ENCODE data around the gene SCAMP5.
A peak's percentile ranks its signal among the peaks of the same experiment; 100 is the strongest.

The SCAMP5 gene

DNA sequence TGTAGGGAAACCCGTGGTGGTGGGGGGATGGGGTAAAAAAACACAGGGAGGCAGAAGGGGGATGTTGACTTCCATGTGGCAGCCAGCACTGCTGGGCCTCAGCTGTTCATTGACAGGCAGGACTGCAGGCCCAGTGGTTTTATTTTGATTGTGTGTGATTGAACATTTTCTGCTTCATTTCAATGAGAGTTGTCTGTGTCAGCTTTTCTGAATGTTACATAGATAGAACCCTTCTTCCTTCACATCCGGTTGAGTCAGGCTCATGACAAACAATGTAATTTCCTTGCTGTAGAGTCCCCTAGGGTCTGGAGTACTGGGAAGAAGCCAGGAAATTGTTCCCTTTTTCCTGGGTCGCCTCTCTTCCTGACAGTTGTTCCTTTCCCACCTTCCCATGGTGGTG is 30.6 kb upstream of the SCAMP5 start:
- no peak for DNase-seq (ENCODE audit: low spot score)
- TF ChIP-seq, protein P1, sequence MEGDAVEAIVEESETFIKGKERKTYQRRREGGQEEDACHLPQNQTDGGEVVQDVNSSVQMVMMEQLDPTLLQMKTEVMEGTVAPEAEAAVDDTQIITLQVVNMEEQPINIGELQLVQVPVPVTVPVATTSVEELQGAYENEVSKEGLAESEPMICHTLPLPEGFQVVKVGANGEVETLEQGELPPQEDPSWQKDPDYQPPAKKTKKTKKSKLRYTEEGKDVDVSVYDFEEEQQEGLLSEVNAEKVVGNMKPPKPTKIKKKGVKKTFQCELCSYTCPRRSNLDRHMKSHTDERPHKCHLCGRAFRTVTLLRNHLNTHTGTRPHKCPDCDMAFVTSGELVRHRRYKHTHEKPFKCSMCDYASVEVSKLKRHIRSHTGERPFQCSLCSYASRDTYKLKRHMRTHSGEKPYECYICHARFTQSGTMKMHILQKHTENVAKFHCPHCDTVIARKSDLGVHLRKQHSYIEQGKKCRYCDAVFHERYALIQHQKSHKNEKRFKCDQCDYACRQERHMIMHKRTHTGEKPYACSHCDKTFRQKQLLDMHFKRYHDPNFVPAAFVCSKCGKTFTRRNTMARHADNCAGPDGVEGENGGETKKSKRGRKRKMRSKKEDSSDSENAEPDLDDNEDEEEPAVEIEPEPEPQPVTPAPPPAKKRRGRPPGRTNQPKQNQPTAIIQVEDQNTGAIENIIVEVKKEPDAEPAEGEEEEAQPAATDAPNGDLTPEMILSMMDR (IDR thresholded peaks at IDR 0.05; ENCODE audit: borderline replicate concordance, control extremely low read depth, extremely low read depth, insufficient read depth, missing control alignments), result no peak
- in situ Hi-C loops (cut with MboI; ENCODE audit: low sequenced_read_pairs, unreplicated experiment), result no loop called here

DNA sequence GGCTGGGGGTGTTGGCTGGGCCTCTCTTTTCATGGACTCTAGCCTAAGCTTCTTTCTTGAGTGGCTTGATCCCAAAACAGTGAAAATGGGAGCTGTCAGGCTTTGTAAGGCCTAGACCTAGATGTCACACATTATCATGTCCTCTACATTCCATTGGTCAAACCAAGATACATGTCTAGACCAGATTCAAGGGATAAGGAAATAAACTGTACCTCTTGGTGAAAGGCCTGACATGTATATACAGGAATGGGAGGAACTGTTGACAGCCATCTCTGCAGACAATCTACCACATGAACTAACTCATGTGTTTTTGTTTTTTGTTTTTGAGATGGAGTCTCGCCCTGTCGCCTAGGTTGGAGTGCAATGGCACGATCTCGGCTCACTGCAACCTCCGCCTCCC is 27.7 kb upstream of the SCAMP5 start:
- in situ Hi-C loops (cut with MboI; ENCODE audit: low sequenced_read_pairs, unreplicated experiment), result no loop called here

DNA sequence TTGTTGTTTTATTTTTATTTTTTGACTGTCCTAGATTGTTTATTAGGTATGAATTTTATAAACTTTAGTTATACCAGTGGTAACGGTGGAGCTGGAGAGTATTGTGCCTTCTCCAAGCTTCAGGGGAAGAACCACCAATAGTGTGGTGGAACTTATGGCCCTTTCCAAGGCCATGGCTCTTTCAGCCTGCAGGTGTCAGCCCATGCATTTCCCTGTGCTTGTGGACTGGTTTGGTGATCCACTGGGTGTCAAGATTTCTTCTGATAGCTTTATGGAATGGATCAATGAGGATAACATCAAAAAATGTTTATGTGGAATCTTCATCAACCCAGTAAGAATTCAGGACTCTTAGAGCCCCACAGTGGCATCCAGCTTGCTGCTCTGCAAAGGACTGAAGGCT is 19.2 kb upstream of the SCAMP5 start:
- DNase-seq (ENCODE audit: low spot score), result no peak
- in situ Hi-C loops (cut with MboI; ENCODE audit: low sequenced_read_pairs, unreplicated experiment), result no loop called here
- TF ChIP-seq, protein P1 (IDR thresholded peaks at IDR 0.05; ENCODE audit: borderline replicate concordance, control extremely low read depth, extremely low read depth, insufficient read depth, missing control alignments), result peak; percentile 13

More for the DNA sequence above, 27.7 kb upstream of the SCAMP5 start:
- no peak for DNase-seq (ENCODE audit: low spot score)
- TF ChIP-seq, protein P1 (IDR thresholded peaks at IDR 0.05; ENCODE audit: borderline replicate concordance, control extremely low read depth, extremely low read depth, insufficient read depth, missing control alignments), result no peak

DNA sequence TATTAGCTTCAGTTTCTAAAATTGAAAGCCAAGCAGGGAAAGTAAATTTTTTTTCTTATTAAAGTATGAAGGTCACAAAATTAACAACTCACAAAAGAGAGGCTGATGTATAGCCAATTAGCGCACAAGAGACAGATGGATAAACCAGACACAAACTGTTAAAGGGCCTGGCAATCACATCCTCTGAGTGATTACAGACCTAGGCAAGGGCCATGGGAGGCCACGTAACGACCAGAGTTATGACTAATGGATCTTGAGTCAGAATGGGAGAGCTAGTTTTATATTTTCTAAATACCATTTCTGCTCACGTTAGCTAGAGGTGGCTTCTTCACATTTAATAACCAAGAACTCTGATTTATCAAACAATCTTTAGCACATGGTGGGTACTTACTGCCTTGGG is 17.8 kb upstream of the SCAMP5 start:
- no peak for DNase-seq (ENCODE audit: low spot score)
- in situ Hi-C loops (cut with MboI; ENCODE audit: low sequenced_read_pairs, unreplicated experiment), result no loop called here
- TF ChIP-seq, protein P1 (IDR thresholded peaks at IDR 0.05; ENCODE audit: borderline replicate concordance, control extremely low read depth, extremely low read depth, insufficient read depth, missing control alignments), result no peak

DNA sequence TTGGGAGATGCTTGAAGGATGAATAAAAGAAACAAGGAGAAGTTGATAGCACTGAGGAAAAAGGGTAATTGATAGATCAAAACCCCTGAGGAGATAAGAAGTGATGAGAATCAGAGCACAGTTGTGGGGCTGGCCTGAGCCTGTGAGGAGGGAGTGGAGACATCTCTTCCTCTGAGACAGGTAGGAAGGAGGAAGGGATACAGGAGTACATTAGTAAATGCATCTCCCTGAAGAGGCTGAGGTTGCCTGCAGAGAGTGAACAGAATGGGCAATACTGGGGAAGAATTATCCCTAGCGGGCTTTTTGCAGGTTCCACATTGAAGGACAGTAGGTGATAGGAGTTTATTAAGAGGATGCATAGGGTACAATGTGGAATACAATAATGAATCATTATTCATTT is 17.3 kb upstream of the SCAMP5 start:
- TF ChIP-seq, protein P1 (IDR thresholded peaks at IDR 0.05; ENCODE audit: borderline replicate concordance, control extremely low read depth, extremely low read depth, insufficient read depth, missing control alignments), result no peak
- in situ Hi-C loops (cut with MboI; ENCODE audit: low sequenced_read_pairs, unreplicated experiment), result no loop called here
- DNase-seq (ENCODE audit: low spot score), result no peak

DNA sequence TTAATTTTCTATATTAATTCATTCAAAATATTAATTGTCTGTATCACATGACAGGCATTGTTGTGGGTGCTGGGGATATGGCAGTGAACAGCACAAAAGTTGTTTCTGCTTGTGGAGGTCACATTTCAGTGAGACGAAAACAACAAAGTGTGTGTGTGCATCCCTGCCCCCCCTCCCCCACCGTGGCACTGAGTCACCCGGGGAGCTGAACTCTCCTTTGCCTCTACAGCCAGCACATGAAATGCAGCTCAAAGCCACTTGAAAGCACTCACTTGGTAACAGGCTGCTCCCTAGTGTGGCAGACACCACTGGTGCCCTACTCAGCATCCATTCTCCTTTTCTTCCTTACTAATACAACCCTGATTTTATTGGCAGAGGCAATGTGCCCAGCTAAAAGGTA is 16.9 kb upstream of the SCAMP5 start:
- TF ChIP-seq, protein P1 (IDR thresholded peaks at IDR 0.05; ENCODE audit: borderline replicate concordance, control extremely low read depth, extremely low read depth, insufficient read depth, missing control alignments), result no peak
- in situ Hi-C loops (cut with MboI; ENCODE audit: low sequenced_read_pairs, unreplicated experiment), result no loop called here
- DNase-seq (ENCODE audit: low spot score), result no peak

DNA sequence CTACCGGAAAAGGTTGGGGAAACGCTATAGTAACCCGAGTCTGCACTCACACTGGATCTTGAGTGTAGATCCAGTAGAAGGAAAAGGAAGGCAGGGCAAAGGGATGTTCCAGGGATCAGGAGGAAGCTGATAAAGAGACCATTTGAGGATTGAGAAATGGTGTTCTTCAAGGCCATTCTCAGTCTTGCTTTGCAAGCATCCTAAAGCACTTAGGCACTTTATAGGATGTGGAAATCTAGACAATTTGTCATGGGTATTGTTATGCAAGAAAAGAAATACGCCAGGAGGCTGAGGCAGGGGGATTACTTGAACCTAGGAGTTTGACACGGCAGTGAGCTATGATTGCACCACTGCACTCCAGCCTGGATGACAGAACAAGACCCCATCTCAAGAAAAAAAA is 13.2 kb upstream of the SCAMP5 start:
- in situ Hi-C loops (cut with MboI; ENCODE audit: low sequenced_read_pairs, unreplicated experiment), result no loop called here
- no peak for DNase-seq (ENCODE audit: low spot score)
- TF ChIP-seq, protein P1 (IDR thresholded peaks at IDR 0.05; ENCODE audit: borderline replicate concordance, control extremely low read depth, extremely low read depth, insufficient read depth, missing control alignments), result no peak
